Measurements from ENCODE around the gene THRSP.
"Not testable (repeated sequence)": the region's sequence is repeated elsewhere in the genome, so short reads cannot be mapped to it uniquely, and the experiment has no call there.

Gene THRSP, protein sequence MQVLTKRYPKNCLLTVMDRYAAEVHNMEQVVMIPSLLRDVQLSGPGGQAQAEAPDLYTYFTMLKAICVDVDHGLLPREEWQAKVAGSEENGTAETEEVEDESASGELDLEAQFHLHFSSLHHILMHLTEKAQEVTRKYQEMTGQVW

DNA sequence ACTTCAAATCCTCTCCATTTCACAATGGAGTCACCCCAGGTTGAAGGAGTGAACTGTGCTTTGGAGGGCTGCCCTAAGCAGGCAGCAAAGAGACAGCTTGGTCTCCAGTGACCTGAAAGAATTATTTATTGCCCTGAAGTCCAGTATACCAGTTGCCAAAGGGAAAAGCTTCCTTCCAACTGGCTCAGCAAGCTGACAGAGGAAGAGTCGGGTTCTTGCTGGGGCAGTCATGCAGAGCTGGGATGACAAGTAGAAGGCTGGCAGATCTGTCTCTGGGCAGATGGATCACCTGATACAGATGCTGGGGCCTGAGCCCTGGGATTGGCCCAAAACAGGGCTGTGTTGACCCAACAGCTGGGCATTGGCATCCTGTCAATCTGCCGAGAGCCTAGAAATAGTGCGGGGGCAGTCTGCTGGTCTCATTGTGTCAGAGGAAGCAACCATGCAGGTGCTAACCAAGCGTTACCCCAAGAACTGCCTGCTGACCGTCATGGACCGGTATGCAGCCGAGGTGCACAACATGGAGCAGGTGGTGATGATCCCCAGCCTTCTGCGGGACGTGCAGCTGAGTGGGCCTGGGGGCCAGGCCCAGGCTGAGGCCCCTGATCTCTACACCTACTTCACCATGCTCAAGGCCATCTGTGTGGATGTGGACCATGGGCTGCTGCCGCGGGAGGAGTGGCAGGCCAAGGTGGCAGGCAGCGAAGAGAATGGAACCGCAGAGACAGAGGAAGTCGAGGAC is at the start of gene THRSP:
Gene THRSP (plus strand): TSS at position 422 of the 742 bp plus-strand sequence. CDS start 21 bp downstream, at position 443.
- DNase-seq, result no peak

DNA sequence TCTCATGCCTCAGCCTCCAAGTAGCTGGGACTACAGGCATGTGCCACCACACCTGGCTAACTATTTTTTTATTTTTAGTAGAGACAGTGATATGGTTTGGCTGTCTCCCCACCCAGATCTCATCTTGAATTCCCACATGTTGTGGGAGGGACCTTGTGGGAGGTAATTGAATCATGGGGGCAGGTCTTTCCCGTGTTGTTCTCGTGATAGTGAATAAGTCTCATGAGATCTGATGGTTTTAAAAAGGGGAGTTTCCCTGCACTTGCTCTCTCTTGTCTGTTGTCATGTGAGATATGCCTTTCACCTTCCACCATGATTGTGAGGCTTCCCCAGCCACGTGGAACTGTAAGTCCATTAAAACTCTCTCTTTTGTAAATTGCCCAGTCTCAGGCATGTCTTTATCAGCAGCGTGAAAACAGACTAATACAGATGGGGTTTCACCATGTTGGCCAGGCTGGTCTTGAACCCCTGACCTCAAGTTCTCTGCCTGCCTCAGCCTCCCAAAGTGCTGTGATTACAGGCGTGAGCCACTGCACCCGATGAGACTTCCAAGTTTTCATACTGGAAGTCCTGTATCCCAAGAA is 48.6 kb upstream of the THRSP start:
- DNase-seq, result not testable (repeated sequence)

DNA sequence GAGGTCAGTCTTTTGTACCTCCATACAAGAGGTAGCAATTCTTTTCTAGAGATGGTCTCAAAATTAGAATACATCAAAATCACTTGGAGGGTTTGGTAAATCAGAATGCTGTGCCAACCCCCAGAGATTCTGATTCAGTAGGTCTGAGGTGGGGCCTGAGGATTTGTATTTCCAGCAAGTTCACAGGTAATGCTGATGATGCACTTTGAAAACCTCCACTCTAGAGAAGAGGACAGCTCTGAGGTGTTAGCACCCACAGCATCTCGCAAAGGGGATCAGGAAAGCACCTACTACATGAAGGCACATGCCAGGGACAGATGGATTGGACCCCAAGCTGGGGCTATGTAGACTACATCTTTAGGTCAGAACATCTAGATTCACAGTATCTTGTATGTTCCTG is 47.8 kb upstream of the THRSP start:
- DNase-seq, result no peak

DNA sequence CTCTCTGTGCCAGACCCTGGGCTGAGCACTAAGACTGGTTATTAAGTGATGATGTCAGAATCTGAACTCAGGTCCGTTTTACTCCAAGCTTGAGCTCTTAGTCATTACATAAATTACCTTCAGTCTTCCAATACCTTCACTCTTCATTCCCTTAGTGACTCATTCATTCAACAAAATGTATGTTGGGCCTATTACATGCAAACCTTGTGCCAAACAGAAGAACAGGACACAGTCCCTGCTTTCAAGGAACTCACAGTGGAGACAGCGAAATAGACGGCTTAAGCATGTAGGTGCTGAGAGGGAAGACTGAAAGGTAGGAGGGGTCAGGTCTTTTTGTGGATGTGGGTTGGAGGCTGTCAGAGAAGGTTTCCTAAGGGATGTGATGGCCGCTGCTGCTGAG is 43.9 kb upstream of the THRSP start:
- no peak for DNase-seq

DNA sequence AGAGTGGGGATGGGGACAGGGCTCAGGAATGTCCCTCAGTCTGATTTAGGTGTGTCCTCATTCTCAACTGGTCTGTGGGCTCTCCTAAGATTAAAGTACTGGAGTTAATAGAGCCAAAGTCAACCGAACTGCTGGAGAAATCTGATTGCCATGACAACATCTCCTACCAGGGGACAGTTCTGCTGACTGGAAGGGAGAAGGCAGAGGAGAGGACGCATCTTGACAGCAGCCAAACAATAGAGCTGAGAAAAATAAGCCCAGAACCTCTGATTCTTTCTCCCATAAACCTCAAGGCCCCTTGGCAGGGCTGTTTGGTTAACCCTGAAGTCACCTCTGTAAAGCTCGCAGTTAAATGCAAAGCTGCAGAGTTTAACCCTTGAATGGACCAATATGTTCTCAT is 43.4 kb upstream of the THRSP start:
- no peak for DNase-seq

DNA sequence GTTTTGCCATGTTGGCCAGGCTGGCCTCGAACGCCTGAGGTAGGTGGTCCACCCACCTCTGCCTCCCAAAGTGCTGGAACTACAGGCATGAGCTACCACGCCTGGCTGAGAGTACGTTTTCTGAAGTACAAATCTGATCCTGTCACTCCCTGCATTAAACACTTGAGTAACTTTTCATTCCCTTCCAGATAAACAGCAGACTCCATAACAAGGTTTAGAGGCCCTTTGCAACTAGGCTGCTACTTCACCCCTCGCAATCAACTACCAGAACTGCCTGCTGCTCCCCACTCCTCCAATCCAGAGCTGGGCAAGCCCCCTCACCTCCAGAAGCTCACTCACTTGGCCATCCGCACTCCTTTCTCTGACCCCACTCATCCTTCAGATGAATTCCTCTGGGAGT is 42.0 kb upstream of the THRSP start:
- DNase-seq, result no peak

DNA sequence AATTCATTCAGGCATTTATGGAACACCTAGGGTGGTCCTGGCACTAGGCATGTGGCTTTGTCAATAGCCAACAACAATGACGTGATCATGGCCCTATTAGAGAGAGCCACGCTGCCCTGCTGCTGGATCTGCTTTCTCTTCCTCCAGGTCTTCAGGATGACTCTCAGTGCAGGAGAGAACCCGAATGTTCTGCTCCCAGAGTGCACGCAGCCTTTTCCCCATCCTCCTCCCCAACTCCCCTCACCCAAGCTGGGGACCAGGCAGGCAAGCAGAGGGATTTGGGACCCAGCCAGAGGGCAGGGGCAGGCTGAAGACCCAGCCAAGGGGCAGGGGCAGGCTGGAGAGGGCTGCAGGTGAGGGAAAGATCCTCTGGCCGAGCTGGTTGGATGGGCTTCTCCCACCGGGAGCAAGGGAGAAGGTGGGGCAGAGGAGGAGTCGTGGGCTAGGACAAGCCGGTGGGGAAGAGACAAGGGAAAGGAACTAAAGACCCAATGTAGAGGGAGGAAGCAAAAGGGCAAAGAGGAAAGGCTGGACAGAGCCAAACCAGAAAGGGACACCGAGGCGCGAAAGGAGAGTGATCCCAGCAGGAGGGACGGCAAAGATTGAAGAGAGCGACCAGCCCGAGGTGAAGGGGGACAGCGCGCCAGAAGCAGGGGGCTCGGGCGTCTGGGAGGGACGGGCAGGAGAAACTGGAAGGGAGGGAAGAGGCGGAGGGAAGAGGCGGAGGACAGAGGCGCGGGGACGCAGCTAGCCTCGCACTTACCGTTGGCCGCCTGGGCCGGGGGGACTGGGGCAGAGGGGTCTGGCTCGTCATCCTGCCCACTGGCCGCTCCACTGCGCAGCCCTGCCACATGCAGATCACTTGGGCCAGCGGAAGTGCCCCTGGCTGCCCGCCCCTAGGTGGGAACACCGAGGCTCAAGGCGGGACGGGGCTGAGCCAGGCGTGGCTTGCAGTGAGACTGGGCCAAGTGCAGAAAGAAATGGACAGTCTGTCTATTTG is 41.0 kb upstream of the THRSP start, which contains the start of gene KCTD14:
Gene KCTD14 (minus strand): TSS at position 880 of the 1,000 bp plus-strand sequence. CDS start 27 bp downstream, at position 853.
- no peak for DNase-seq

DNA sequence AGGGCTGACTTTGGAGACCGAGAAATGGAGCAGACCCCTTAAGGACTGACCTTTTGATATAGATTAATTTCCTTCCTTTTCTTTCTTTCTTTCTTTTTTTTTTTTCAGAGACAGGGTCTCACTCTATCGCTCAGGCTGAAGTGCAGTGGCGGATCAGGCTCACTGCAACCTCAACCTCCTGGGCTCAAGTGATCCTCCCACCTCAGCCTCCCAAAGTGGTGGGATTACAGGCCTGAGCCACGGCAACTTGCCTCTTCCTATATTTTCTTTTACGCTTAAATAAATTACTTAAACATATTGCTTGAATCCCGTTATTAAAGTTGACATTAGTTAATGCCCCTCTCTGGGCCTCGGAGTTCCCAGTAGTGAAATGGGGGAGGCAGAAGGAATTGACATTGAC is 40.2 kb upstream of the THRSP start:
- DNase-seq, result no peak

DNA sequence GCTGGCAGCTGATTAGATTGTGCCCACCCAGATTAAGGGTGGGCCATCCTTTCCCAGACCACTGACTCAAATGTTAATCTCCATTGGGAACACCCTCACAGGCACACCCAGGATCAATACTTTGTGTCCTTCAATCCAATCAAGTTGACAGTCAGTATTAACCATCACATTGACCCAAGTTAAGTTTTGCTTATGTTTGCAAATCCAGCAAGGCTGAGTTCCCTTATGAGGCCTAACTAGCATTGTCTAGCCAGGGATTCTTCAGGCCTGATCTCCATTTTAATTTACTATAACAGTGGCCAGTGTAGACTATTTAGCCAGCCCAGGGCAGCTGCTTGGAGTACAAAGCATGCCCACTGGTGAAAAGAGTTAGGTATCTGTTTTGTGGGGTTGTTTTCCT is 38.3 kb upstream of the THRSP start:
- DNase-seq, result no peak

DNA sequence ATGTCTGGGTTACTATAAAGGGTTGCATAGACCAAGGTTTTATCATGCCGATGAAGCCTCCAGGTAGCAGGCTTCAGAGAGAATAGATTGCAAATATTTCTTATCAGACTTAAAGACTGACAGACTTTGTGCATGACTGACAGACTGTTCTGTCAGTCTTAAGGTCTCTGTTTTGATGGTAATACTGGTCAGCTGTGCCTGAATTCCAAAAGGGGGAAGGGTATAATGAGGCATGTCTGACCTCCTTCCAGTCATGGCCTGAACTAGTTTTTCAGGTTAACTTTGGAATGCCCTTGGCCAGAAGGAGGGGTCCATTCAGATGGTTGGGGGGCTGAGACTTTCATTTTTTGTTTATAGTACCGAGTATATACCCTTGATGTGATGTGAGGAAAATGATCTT is 35.9 kb upstream of the THRSP start:
- DNase-seq, result no peak

DNA sequence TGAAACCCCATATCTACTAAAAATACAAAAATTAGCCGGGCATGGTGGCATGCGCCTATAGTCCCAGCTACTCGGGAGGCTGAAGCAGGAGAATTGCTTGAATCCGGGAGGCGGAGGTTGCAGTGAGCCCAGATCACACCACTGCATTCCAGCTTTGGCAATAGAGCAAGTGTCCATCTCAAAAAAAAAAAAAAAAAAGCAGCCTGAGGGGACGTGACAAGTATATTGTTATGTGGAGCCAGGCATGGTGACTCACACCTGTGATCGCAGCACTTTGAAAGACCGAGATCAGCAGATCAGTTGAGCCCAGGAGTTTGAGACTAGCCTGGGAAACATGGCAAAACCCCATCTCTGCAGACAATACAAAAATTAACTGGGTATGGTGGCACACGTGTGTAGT is 35.2 kb upstream of the THRSP start:
- not testable (repeated sequence) for DNase-seq

DNA sequence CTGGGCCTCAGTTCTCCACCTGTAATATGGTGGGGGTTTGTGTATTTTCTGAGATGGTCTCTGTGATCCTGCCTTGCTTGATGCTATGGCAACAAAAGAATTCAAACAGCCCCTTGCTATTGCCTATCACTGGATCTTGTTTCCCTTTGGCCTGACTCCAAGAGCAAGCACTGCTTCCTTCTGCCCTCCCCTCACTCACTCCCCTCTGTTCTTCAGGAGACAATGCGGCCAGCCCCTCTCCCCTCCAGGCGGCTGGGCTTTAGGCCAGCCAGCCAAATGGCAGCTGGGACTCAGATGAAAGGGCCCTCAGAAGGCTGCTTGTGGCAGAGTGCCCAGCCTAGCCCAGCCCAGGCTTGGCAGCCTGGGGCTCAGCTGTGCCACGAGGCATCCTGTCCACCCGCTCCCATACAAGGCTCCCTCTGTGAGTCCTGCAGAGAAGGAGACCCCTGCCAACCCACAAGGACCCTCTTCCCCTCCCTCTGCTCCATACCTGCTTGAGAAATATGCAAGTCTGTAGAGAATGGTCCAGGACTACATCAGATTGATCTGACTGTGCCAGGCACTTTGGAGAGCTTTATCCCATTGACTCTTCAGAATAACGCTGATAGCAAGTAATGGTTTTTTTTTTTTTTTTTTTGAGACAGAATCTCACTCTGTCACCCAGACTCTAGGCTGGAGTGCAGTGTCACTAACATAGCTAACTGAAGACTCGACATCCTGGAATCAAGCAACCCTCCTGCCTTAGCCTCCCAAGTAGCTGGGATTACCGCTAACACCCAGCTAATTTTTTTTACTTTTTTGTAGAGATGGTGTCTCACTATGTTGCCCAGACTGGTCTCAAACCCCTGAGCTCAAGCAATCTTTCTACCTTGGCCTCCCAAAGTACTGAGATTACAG is 33.0 kb upstream of the THRSP start:
- DNase-seq, result no peak

DNA sequence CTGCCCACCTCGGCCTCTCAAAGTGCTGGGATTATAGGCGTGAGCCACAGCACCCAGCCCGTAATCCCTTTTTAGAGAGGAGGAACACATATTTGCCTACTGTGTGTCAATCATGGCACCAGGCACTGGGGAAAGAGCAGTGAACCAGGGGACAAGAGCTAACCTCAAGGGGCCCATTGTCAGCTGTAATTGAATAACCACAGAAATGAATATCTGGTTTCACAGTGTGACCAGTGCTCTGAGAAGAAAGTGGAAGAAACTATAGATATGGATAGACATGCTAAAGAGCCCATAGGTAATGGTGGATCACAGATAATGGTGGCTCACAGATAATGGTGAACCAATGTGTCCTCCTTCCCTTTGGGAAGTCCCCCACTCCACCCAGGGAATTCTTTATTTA is 32.0 kb upstream of the THRSP start:
- DNase-seq, result no peak

DNA sequence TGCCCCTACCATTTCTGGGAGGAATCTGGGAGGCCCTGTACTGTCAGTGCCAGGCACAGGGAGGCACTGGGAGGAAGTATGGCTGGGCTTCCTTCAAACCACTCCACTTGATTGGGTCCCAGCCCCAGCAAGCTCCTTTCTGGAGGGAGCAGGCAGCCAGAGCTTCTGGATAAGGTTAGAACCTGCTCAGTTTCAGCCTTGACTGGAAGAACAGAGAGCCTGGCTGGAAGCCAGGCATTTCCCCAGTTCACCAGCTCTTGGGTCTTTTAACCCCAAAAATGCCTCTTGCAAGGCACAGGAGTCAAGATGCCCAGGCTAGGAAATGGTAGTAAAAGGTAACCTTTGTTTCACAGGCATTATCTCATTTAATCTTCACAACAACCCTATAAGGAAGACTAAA is 31.6 kb upstream of the THRSP start:
- DNase-seq, result no peak

DNA sequence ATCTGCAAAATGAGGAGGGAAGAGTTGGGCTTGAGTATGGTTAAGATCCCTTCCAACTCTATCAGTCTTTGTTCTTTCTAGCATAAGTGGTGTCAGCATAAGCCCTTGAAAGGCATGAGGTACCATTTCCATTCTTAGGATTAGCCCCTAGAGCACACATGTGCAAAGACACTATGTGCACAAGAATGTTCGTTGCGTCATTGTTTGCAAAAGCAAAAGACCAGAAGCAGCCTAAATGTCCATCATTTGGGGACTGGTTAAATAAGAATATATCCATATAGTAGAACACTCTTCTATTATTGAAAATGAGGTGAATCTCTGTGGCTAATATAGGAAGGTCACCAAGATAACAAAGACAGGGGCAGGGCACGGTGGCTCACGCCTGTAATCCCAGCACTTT is 30.6 kb upstream of the THRSP start:
- DNase-seq, result no peak

DNA sequence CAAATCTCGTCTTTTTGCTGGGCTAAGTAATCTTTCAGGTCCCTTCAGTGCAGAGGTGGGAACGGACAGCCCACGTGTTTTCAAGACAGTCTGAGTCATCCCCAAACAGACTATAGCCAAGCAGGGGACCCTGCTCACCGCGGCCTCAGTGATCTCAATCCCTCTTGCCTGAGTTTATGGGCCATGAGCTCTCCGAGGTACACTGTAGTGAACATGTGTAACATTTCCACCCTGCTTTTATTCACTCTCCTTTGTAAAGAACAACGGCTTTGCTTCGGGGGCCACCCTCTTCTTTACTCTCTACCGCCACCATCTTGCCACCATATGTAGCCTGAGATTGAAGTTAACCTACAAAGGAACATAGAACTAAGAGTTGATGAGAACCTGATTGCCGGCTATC is 29.0 kb upstream of the THRSP start:
- no peak for DNase-seq

DNA sequence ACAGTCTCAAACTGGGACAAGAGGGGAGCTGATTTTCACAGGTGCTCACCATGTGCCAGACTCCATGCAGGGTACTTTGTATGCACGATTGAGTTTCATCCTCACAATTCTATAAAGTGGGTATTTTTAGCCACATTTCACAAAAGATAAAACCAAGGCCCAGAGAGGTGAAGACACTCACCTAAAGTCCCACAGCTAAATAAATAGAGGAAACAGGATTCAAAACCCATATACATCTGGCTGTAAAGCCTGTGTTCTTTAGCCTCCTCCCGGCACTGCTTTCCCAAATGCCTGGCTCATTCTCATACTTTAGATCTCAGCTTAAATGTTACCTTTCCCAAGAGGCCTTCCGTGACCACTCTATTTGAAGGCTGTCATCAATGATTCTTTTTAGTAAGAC is 27.3 kb upstream of the THRSP start:
- no peak for DNase-seq

DNA sequence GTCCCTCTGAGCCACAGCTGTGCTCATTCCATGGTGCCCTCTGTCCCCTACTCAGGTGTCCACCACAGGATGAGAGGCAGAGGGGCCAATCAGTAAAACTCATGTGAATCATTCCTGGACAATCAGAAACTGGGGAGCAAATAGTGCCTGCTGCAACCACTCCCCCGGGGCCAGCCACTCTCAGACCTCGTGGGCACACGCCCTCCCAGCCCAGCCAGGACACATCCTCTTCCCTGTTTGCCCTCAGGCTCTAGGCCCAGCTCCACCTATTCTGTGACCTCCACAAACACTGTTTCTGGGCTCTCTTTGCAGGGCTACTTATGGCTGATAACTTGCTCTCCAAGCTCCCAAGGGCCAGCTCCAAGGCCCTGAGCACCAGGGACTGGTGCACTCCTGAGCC is 26.6 kb upstream of the THRSP start:
- DNase-seq, result no peak

DNA sequence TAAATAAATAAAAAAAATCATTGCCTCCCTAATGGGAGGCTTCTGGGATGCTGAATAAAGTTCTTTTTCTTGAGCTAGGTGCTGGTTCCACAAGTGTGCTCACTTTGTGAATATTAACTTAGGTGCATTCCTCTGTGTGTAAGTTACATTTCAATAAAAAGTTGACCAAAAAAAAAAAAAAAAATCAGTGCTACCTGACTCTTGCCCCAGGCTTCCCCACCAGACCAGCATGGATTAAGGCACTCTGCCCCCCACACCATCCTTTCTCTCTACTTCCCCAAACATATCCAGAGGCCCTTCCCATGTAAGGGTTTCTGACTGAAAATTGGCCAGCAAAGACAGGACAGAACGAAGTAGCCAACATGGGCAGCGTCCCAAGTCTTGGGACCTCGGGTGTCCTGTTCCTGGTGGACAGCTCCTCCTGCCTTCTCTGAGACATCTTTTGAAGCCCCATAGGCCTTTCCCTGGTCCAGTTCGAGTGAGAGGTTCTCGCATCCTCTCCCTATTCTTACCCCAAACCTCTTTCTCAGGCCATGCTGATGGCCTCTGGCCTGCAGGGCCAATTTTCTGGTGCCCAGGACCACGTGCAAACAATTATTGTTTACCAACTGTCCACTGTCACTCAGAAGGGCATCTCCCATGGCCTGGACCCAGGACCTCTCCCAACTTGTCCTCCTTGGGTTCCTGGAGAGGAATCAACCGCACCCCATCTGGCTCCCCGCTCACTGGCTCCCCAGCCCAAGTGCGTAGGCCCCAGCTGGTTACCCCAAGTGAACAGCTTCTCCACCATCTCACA is 25.6 kb upstream of the THRSP start:
- no peak for DNase-seq

DNA sequence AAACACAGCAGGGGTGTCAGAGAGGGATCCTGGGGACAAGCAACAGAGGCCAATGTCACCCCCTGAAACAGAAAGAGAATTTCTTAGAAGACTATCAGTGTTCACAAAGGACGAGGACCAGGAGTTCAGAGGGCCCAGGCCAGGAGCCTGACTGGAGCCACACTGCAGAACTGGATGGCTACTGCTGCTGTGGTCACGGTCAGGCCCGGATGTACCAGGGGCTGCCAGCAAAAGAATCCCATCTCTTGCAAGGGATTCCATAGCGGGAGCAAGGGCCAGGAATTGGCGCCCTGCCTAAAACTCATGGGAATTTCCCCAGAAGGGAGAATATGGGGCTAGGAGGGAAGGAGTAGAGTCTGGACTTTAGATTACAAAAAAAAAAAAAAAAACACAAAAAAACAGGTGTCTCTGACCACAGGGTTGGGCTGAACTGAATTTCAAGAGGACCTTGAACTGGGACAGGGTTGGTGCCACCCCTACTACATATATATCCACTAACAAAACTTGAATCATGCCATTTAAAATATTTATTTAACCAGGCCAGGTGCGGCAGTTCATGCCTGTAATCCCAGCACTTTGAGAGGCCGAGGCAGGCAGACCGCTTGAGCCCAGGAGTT is 24.9 kb upstream of the THRSP start:
- DNase-seq, result no peak

DNA sequence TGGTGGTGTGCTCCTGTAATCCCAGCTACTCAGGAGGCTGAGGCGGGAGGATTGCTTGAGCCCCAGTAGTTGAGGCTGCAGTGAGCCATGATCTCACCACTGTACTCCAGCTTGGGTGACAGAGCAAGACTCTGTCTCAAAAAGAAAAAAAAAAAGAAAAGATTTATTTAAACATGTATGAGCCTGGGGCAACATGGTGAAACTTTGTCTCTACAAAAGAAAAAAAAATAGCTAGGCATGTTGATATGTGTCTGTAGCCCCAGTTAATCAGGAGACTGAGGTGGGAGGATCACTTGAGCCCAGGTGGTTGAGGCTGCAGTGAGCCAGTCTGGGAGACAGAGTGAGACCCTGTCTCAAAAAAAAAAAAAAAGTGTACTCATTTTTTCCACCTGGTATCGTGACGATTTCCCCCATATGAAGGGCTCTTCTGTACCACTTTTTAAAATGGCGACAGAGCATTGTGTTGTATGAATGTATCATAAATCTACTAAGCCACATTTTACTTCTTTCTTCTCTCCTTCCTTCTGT is 24.2 kb upstream of the THRSP start:
- no peak for DNase-seq

Measured in activated CD4-positive, alpha-beta T cell treated with anti-CD3 and anti-CD28 coated beads for 48 hours (primary cell).